GM19351 (cell line): ENCODE measurements around the gene NDFIP2.

Source experiments
- ATAC-seq: cut with Tn5 transposase; IDR thresholded peaks from one replicate; pipeline ENCODE4 v1.9.1; 2021; ENCODE audit warnings: mild to moderate bottlenecking, moderate library complexity; ENCODE audit not compliant: unreplicated experiment

NDFIP2 gene, protein sequence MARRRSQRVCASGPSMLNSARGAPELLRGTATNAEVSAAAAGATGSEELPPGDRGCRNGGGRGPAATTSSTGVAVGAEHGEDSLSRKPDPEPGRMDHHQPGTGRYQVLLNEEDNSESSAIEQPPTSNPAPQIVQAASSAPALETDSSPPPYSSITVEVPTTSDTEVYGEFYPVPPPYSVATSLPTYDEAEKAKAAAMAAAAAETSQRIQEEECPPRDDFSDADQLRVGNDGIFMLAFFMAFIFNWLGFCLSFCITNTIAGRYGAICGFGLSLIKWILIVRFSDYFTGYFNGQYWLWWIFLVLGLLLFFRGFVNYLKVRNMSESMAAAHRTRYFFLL

DNA sequence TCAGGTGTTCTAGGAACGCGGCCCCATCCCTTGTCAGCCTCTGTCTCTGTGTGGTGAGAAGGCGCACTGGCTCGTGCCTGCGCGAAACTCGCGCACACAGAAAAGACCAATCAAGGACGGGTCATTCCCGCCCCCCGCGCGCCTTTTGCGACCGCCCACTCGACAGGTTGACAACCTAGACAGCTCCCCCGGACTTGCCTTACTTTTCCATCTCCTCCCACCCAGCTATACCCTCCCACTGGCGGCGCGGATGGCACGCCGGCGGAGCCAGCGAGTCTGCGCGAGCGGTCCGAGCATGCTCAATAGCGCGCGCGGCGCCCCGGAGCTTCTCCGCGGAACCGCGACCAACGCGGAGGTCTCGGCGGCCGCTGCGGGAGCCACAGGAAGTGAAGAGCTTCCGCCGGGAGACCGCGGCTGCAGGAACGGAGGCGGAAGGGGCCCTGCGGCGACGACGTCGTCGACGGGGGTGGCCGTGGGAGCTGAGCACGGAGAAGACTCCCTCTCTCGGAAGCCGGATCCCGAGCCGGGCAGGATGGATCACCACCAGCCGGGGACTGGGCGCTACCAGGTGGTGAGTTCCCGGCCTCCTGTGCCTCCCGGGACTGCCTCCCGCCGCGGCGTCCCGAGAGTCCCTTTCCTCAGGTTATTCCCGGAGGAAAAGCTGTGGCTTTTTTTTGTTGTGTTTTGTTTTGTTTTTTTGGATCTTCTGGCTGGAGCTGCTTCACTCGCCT is at the start of gene NDFIP2:
TSS of gene NDFIP2 (plus strand) at position 202 of the 731 bp plus-strand sequence. CDS start at position 251, 49 bp downstream.
- ATAC-seq: peak; percentile 89

DNA sequence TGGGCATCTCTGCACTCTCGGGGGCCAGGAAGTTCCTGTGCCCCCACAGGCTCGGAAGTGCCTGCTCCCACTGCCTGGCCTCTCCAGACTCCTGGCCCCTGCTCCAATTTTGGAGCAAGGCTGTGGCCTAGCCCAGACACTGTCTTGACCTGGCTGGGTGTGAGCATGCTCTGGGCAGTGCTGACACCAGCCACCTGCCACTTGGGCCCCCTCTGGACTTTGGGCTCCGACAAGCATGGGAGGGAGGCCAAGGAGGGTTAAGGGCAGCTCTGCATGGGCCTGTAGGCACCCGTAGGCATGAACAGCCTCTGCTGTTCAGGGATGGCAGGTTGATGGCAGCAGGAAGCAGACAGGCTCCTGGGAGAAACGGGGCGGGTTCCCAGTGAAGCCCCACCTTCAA is 48.9 kb upstream of the NDFIP2 start:
- no peak for ATAC-seq

DNA sequence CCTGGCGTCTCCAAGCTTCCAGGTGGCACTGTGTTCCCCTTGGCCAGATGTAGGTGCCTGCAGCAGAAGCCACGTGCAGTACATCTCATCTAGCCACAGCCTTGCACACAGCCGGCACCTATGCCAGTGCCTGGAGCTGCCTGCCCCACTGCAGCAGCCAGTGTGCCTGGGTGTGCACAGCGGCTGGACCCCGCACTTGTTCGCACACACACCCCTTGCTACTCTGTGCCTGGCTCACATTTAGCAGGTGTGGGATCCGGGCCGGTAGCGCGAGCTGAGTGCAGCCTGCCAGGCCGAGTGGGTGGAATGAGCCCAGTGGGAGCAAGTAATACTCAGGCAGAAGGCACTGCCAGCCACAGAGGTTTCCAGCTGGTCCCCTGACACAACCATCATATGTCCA is 48.0 kb upstream of the NDFIP2 start:
- ATAC-seq: no peak

DNA sequence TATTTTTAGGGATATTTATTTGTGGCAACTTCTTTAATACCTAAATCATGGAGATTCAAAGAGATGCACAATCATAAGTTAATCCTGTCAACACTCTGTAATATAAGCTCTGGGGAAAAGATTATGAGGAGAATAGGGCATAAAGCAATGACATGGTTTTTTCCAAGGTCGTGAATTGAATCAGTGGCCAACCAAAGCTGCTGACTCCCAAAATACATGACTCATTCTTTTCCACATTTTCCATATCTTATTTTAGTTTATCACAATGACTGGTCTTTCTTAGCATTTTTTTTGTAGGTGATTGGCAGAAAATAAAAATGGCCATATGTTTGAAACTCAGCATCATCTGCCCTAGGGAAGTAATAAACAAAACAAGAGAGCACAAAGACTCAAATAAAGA is 46.4 kb upstream of the NDFIP2 start:
- no peak for ATAC-seq

DNA sequence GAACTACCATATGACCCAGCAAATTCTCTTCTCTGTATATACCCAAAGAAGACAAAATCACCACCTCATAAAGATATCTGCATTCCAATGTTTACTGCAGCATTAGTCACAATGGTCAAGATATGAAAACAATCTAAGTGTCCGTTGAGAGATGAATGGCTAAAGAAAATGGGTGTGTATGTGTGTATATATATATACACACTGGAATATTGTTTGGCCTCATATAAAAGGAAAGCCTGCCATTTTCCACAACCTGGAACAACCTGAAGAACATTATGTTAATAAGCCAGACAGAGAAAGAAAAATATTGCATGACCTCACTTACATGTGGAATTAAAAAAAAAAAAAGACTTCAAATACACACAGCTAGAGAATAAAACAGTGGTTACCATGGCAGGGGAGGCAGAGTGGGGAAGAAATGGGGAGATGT is 45.4 kb upstream of the NDFIP2 start:
- ATAC-seq: no peak

DNA sequence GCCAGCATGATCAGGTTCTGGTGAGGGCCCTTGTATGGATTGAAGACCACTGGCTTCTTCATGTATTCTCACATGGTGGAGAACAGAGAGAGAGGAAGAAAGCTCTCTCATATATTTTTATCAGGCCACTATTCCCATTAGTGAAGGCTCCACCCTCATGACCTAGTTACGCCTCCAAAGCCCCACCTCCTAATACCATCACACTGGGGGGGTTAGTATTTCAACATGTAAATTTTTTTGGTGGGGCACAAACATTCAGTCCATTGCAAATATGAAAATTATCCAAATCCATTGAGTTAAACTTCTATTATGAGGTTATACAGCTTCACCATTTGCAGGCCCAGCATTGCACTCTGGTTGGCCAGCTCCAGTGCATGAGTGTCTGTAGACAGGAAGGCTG is 41.7 kb upstream of the NDFIP2 start:
- ATAC-seq: no peak

DNA sequence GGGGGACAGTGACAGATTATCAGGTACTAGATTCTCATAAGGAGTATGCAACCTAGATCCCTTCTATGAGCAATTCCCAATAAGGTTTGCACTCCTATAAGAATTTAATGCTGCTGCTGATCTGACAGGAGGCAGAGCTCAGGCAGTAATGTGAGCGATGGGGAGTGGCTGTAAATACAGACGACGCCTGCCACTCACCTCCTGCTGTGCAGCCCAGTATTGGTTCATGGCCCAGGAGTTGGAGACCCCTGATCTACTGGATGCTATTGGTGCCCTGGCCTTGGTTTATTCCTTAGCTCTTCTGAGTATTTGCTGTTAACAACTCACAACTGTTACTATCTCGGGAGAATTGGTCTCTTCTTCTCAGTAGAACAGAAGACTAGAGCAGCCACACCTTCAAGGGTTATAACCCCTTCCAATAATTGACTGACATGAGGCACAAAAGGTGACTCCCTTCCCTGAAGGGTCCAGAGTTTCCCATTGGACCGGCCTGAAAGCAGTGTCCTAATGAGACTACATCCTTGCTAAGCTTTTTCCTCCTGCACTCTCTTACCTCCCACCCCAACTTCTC is 39.9 kb upstream of the NDFIP2 start:
- ATAC-seq: no peak

DNA sequence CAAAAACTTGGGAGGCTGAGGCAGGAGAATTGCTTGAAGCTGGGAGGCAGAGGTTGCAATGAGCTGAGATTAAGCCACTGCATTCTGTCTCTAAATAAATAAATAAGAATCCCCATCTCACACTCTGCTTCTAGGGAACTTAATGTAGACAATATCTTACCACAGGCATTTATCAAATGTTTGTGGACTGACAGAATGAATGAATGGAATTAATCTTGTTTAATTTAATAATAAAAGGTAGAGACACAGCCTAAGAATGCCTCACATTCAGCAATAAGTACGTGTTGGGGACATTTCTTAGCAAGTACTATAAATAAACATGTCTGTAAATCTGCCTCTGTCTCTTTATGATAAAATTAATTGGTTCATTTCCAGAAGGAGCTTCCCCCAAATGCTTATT is 38.7 kb upstream of the NDFIP2 start:
- ATAC-seq: no peak

DNA sequence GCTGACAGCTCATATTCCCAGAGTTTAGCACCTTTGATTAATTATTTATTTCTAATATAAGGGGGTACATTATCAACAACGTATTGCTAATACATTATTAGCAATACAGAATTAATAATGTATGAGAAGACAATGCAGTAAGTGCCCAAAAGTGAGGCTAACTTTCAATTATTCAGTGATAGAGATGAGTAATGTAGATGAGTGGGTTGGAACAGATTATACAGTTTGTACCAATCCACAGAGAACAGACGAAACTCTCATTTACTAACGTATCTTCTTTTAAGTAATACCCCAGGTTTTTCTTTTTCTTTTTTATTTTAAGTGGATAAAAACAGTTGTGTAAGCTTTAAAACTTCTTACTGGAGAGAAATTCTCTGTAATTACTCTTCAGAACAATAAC is 38.2 kb upstream of the NDFIP2 start:
- ATAC-seq: no peak

DNA sequence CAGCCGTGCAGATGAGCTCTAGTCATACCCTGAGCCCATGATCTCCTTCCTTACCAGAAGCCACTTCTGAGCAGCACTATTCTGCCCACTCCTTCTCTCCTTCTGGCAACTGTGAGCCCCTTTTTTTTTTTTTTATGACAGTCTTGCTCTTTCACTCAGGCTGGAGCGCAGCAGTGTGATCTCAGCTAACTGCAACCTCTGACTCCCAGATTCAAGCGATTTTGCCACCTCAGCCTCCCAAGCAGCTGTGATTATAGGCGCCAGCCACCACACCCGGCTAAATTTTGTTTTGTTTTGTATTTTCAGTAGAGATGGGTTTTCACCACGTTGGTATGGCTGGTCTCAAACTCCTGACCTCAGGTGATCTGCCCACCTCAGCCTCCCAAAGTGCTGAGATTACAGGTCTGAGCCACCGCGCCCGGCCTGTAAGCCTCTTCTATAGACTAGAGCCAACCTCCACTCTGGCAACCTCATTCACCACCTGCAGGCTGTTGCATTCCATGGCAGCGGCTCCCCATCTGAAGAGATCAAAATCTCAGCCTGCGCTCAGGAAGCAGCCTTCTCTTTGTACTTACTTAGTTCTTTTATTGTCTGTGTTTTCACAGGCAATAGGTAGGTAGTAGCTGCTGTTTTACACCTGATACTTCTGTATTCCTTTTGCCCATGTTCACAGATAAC is 34.8 kb upstream of the NDFIP2 start:
- ATAC-seq: no peak

DNA sequence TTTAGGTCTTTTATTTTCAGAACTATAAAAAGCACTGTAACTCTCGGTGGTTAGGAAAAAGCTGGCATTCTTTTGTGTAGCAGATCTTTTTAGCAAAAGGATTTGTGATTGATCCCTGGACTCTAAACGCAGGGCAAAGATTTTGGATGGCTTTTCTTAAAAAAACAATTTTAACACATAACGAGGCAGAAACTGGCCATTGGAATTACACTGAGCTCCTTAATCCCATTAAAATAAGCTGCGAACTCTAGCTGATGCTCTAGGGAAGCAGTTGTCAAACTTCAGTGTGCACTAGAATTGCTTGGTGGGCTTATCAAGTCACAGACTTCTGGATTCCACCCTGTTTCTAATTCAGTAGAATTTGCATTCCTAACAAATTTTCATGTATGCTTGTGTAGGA is 33.8 kb upstream of the NDFIP2 start:
- ATAC-seq: no peak

DNA sequence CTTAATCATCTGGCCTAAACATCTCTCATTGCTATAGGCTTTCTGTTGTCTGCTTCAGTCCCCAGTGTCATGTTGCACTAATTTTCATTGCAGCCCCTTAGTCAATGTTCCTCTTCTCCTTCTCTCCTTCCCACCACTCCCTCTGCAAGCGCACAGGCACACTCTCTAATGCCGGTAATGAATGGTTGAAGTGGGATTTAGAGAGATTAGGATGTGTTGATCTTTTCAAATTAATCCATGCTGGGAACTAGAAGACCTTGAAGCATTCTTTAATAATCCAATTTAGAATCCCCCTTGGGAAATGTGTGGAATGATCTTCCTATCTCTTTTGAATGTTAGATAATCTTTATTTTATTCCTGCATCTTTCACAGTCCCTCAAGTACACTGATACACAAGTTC is 33.2 kb upstream of the NDFIP2 start:
- no peak for ATAC-seq

DNA sequence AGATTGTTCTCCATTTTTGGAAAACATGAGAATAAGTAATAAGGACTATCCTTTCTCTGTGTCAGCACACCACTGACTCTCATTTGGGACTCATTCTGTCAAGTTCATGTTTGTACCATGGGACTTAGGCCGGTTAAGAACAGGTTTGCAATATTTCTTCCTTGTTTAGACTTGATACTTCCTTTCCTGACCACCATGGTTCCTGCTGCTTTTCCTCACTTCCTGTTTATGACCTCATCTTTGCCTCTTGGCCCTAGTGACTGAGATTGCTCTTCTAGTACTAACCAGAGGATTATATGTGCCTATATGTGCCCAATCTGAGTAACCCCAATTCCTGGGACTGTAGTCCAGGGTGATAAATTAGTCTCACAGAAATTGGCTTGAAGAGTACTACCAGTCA is 32.5 kb upstream of the NDFIP2 start:
- peak; percentile 23 for ATAC-seq

DNA sequence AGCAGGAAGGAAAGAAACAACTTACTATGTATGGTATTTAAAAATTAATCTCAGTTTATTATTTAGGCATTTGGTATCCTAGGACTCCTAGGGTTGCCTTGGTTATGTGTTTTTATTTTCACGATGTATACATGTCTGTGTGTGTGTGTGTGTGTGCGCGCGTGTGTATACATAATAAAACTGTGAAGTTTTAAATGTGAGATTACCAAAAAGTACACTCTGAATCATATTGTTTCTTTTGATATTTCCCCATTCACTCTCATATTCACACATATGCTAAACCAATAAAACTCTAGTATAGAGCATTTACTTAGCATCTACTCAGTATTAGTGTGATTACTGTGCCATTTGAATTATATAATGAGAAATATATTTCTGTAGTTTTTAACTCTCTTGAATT is 30.8 kb upstream of the NDFIP2 start:
- no peak for ATAC-seq

DNA sequence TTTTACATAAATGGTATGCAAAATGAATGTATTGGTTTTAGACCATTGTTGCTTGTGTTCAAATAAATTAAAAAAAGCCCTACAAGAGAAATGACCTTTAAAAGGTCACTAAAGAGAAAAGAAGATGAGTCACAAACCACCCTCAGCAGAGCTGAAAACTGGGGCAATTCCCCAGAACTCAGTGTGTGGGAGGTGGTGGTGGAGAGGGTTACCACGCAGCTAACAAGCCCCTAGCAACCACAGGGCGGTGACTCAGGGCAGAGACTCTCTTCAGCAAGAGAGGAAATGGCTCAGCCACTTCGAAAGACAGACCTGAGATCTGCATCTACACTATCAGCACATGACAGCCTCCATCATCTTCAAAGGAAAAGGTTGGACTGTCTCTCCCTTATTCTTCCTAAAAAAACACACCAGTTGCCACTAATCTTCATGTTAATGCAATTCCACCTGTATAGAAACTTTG is 29.4 kb upstream of the NDFIP2 start:
- ATAC-seq: peak; percentile 99

DNA sequence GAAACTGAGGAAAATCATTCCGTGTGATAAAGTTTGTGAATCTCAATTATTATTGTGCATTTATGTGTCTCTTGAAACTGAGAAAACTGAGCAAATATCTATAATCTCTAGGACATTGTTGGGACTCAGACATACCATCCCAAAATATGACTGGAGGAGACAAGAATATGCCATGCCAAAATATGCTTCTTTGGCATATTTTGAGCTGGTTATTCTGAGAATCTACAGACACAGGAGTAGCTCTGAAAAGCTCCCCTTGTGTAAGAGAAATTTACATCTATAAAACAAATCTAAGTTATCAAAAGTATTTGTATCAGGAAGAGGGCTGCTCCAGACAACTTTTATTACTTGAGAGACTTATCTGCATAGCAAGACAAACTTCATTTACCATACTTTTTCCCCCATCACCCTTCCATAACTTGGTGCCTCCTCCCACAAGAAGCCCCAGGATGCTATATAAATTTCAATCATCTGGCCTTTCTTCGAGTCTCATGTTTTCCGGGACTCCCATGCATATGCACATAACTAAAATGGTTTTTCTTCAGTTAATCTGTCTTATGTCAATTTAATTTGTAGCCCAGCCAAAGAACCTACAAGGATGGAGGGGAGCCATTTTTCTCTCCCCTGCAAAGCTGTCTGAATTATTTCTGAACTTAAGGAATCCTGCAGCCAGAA is 28.6 kb upstream of the NDFIP2 start:
- ATAC-seq: no peak

DNA sequence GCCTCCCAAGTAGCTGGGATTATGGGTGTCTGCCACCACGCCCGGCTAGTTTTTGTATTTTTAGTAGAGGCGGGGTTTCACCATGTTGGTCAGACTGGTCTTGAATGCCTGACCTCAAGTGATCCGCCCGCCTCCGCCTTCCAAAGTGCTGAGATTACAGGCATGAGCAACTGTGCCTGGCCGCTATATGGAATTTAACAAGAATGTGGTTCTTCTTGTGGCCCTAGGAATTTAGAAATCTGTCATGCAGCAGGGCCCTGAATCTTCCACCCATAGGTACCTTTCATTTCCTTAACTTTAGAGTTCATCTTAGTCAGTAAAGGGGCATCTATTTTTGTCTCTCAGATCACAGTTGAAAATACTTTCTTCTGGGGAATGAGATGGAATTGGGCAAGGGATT is 25.6 kb upstream of the NDFIP2 start:
- ATAC-seq: no peak

DNA sequence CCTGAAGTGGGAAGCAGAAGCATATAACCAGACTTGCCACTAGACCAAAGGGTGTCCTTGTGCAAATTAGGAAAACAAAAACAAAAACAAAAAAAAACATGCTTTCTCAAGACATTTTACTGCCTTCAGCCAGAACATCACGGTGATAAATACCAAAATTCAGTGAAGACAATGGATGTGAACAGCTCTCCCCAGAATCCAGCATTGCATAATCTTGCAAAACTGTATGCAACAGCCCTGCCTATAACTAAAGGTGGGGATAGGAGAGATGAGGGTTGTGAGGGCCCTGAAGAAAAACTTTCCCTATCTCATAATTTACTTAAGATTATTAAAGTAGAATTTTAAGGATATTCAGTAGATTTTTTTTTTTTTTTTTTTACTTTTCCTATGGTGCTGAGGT is 24.9 kb upstream of the NDFIP2 start:
- no peak for ATAC-seq

DNA sequence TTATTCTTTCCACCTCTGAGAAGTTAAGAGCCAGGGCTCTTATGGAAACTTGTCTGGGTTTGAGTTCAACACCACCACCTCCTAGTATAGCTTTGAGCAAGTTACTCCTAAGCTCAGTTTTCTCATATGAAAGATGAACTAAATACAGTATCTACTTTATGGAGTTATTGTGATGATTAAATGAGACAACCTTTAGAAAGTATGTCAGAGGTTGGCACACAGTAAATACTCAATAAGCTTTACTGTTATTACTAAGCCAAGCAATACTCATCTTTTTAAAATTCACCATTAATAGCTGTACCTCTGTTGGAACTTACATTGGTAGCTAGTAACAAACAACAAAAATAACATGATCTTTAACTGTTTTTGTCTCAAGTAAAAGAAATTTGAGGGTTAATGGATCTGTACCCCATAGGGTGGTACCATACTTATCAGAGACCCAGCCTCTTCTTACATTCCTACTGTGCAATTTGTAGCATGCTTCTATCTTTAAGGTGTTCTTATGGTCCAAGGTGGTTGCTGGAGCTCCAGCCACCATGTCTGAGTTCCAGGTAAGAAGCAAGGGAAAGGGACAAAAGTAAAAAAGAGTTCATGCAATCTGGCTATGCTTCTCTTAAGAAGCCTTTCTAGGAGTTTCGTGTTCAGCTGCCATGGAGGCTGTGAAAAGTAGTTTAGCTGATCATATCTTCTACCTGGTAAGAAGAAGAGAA is 24.1 kb upstream of the NDFIP2 start:
- no peak for ATAC-seq

DNA sequence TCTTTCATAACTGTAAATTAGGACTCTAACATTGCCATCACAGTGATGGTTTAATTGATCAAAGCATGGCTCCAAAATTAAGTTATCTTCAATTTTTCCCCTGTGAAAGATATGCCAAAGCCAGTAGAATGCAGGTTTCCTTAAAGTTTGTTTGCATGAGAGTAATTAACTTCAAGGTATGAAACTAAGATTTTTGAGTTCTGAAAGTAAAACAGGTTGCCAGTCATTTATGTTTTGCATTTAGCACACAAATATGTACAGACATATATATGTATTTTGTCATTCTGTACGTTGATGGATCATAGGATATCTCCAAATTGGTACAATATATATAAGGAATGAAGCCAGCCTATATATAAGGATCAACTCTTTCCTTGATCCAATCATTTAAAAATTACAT is 23.6 kb upstream of the NDFIP2 start:
- ATAC-seq: no peak
